ENCODE data around the gene NAP1L3. TPM values are rescaled to one million over a fixed set of nuclear protein-coding genes. Genes with fewer than 3 reads are reported as not detected.

NAP1L3 gene
- total and polyA plus RNA-seq, 12 donors: 3.2 to 17.9 (median 8.0) TPM

GRCh38 chrX:93695981-93696380 lies 22.6 kb upstream of the NAP1L3 start:
- intact Hi-C loops (cut with DNase I): no loop called here
- no peaks in the 10 kb centered on the region for H3K36me3 ChIP-seq (replicated peaks in 1 of 2)
- no peak for DNase-seq
- H3K27ac ChIP-seq: no peak overlapping the region
- H3K27me3 ChIP-seq: no peaks in the 10 kb centered on the region
- no peaks in the 10 kb centered on the region for H3K9me3 ChIP-seq (replicated peaks in 1 of 3)
- TF ChIP-seq POLR2A (IDR thresholded peaks at IDR 0.05) (no peak), CTCF (IDR thresholded peaks at IDR 0.05) (no peak)
- no peaks in the 10 kb centered on the region for H3K4me1 ChIP-seq (replicated peaks in 1 of 2)
- H3K4me3 ChIP-seq: no peak overlapping the region
- 80 to 95% (median 89%) methylated on average over 6 of the region's 6 CpGs for WGBS, 4 donors

GRCh38 chrX:93673869-93674271 lies 492 bp upstream of the NAP1L3 start, which contains the start of gene FAM133A:
Gene FAM133A, plus strand, starts transcription at chrX:93674206. Its CDS starts 35,214 bp downstream, at chrX:93709420.
- H3K27ac ChIP-seq: peak within 1 kb of the TSS in 4 of 5 donors; percentile 44 to 84 (median 66)
- 0 to 7% (median 4%) methylated on average over 11 of the region's 11 CpGs for WGBS, 4 donors

GRCh38 chrX:93660575-93660974 lies 12.8 kb downstream of the NAP1L3 start:
- WGBS, 4 donors: 80 to 95% (median 92%) methylated on average over 1 to 7 of the region's 7 CpGs; no CpG with 5 or more reads in 1 of the 4 donors
- no peaks in the 10 kb centered on the region for H3K36me3 ChIP-seq (replicated peaks in 1 of 2)
- H3K27ac ChIP-seq: no peak overlapping the region

More at GRCh38 chrX:93673869-93674271, 492 bp upstream of the NAP1L3 start, which contains the start of gene FAM133A:
- Histone ChIP-seq H3K36me3 (replicated peaks in 1 of 2) (no peaks in the 10 kb centered on the region), H3K4me3 (peak within 1 kb of the TSS in 3 of 4 donors; percentile 33 to 58 (median 46)), H3K9me3 (replicated peaks in 1 of 3) (no peaks in the 10 kb centered on the region), H3K4me1 (replicated peaks in 1 of 2) (no peaks in the 10 kb centered on the region), H3K27me3 (peaks cover 8% of the 10 kb centered on the region)
- DNase-seq: peak in 4 of 7 donors; percentile 9 to 49 (median 20)
- no peak for TF ChIP-seq POLR2A (IDR thresholded peaks at IDR 0.05)
- no peak for TF ChIP-seq CTCF (IDR thresholded peaks at IDR 0.05)
- intact Hi-C loops (cut with DNase I): no loop called here

GRCh38 chrX:93649381-93649780 lies 24.0 kb downstream of the NAP1L3 start:
- no peak for DNase-seq
- Histone ChIP-seq H3K27me3 (no peaks in the 10 kb centered on the region), H3K4me1 (replicated peaks in 1 of 2) (no peaks in the 10 kb centered on the region), H3K36me3 (replicated peaks in 1 of 2) (no peaks in the 10 kb centered on the region), H3K9me3 (replicated peaks in 1 of 3) (no peaks in the 10 kb centered on the region), H3K4me3 (no peak overlapping the region), H3K27ac (no peak overlapping the region)
- TF ChIP-seq CTCF (IDR thresholded peaks at IDR 0.05) (no peak), POLR2A (IDR thresholded peaks at IDR 0.05) (no peak)
- WGBS, 4 donors: 67 to 91% (median 74%) methylated on average over 1 of the region's 1 CpG; no CpG with 5 or more reads in 1 of the 4 donors
- intact Hi-C loops (cut with DNase I): no loop called here

More at GRCh38 chrX:93660575-93660974, 12.8 kb downstream of the NAP1L3 start:
- H3K27me3 ChIP-seq: peaks cover 3% of the 10 kb centered on the region
- H3K4me3 ChIP-seq: no peak overlapping the region
- no peaks in the 10 kb centered on the region for H3K9me3 ChIP-seq (replicated peaks in 1 of 3)
- no peak for DNase-seq
- TF ChIP-seq POLR2A (IDR thresholded peaks at IDR 0.05) (no peak), CTCF (IDR thresholded peaks at IDR 0.05) (no peak)
- intact Hi-C loops (cut with DNase I): no loop called here
- no peaks in the 10 kb centered on the region for H3K4me1 ChIP-seq (replicated peaks in 1 of 2)
